Epidermal melanocyte (primary cell): ENCODE data around the gene SNX11.

Source experiments
- DNase-seq: peaks from one replicate; pipeline ENCODE4 v3.0.0; 2011; ENCODE audit warnings: low spot score; ENCODE audit not compliant: insufficient read length

Gene SNX11

GRCh38 chr17:48131216-48131824, 23.8 kb downstream of the SNX11 start:
- DNase-seq, result peak; percentile 75

GRCh38 chr17:48132385-48132784, 24.8 kb downstream of the SNX11 start:
- no peak for DNase-seq

GRCh38 chr17:48134912-48135480, 27.4 kb downstream of the SNX11 start:
- no peak for DNase-seq

- no peak for DNase-seq
Measured at GRCh38 chr17:48137656-48138055, 30.1 kb downstream of the SNX11 start.

- no peak for DNase-seq
Measured at GRCh38 chr17:48139944-48140343, 32.4 kb downstream of the SNX11 start.

- no peak for DNase-seq
Measured at GRCh38 chr17:48143629-48144028, 36.1 kb downstream of the SNX11 start.

- DNase-seq, result no peak
Measured at GRCh38 chr17:48144231-48144630, 36.7 kb downstream of the SNX11 start.

GRCh38 chr17:48144976-48145798, 37.6 kb downstream of the SNX11 start:
- no peak for DNase-seq

GRCh38 chr17:48148029-48148770, 40.6 kb downstream of the SNX11 start:
- DNase-seq, result peak; percentile 55

- no peak for DNase-seq
Measured at GRCh38 chr17:48148854-48149786, 41.6 kb downstream of the SNX11 start.

GRCh38 chr17:48149787-48150463, 42.4 kb downstream of the SNX11 start:
- DNase-seq, result no peak

- DNase-seq, result no peak
Measured at GRCh38 chr17:48150597-48151001, 43.0 kb downstream of the SNX11 start.

- DNase-seq, result no peak
Measured at GRCh38 chr17:48151220-48151619, 43.7 kb downstream of the SNX11 start.

- no peak for DNase-seq
Measured at GRCh38 chr17:48152289-48152688, 44.7 kb downstream of the SNX11 start.

- no peak for DNase-seq
Measured at GRCh38 chr17:48153691-48154358, 46.3 kb downstream of the SNX11 start.

- DNase-seq, result no peak
Measured at GRCh38 chr17:48155889-48156611, 48.5 kb downstream of the SNX11 start.

GRCh38 chr17:48159232-48159631, 51.7 kb downstream of the SNX11 start:
- no peak for DNase-seq

GRCh38 chr17:48160177-48161081, 52.9 kb downstream of the SNX11 start:
- DNase-seq, result no peak
